ENCODE results near the gene EPHB6. TPM values are rescaled to one million over a fixed set of nuclear protein-coding genes. Genes with fewer than 3 reads are reported as not detected.
A peak's percentile ranks its signal among the peaks of the same experiment; 100 is the strongest.

The EPHB6 gene
- total and polyA plus RNA-seq, 10 of the 15 experiments (the other 5 are each of a cell fraction or from before 2014, with no cell fraction given) = 0.06 to 1.3 (median 0.37) TPM; not detected in 2

DNA sequence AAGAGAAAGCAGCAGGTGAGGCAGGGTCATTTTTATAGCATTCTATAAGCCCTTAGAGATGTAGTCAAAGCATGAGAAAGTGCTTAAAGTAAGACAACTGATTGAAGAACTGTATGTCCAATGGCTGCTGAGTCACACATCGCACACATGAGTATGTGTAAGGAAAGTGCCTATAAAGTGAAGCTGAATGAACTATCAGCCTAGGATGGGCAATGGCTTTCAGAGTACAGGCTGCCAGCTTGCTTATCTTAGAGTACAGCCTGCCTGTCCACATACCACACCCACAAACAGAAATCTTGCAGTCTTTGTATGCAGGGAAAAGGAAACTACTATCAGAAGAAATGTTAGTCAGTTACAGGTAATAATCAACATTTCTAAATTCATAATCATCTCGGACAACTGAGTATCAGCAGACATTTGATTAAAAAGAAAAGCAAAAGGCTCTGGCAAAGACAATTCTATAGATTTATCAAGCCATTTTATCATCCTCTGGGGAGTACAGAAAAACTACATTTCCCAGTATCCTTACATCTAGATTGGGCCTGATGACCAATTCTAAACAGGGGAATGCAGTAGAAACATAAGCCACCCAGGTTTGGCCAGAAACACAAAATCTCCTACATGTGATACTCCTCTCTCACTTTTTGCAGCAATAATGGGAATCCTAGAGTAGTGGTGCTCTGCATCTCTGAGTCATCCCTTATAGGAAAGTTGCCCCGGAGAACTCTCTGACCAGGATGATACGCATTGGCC is 16.2 kb upstream of the EPHB6 start:
- no peaks in the 10 kb centered on the region for H3K79me2 ChIP-seq (ENCODE audit: control insufficient read depth, insufficient read depth, low read length)
- SMC1A ChIA-PET (ENCODE audit: uncharacterized antibody, unreplicated experiment) = interaction anchor here (1.1 kb wide), 1 partner anchor 26 kb away, joined by 4 read pairs; no protein-coding TSS in a partner anchor
- H3K4me1 ChIP-seq (ENCODE audit: control insufficient read depth, insufficient read depth, low read length) = no peaks in the 10 kb centered on the region
- H3K9me3 ChIP-seq (replicated peaks; ENCODE audit: control insufficient read depth, insufficient read depth, low read length) = no peaks in the 10 kb centered on the region
- intact Hi-C loops (cut with micrococcal nuclease; ENCODE audit: unreplicated experiment) = no loop called here
- CTCF ChIA-PET = interaction anchor here (0.9 to 1.0 kb wide), 2 partner anchors 27 to 402 kb away, joined by 3 read pairs; no protein-coding TSS in a partner anchor
- H2AFZ ChIP-seq (ENCODE audit: control insufficient read depth, low read depth, low read length) = no peak overlapping the region
- TF ChIP-seq SPI1 (IDR thresholded peaks at IDR 0.05; ENCODE audit: borderline replicate concordance, insufficient read depth, low read depth, low read length) (no peak), EED (IDR thresholded peaks at IDR 0.05; ENCODE audit: low read depth) (no peak)
- POLR2A ChIA-PET = interaction anchor here (0.5 kb wide), 1 partner anchor 256 kb away, joined by 5 read pairs; no protein-coding TSS in a partner anchor
- no peak overlapping the region for H3K4me2 ChIP-seq (ENCODE audit: control insufficient read depth, insufficient read depth)
- 74% methylated on average over 4 of the region's 4 CpGs for whole genome bisulfite sequencing (ENCODE audit: insufficient coverage, insufficient replicate concordance, low lambda C conversion rate, missing lambda C conversion rate)
- H4K20me1 ChIP-seq (ENCODE audit: control insufficient read depth, insufficient read depth) = no peaks in the 10 kb centered on the region
- DNase-seq (ENCODE audit: low read depth, low spot score) (no peak), ATAC-seq (0 out of 3 replicates have a peak, but pooled peaks have one; percentile 27), FAIRE-seq (no peak)
- in situ Hi-C loops (cut with MboI) = no loop called here
- BruUV-seq (replicated peaks) = no TSS peak
- H3K9ac ChIP-seq (ENCODE audit: control insufficient read depth, insufficient read depth, low read length) = no peak overlapping the region
- H3K4me3 ChIP-seq = no peak overlapping the region
- RAD21 ChIA-PET (ENCODE audit: unreplicated experiment) = interaction anchor here (1.0 kb wide), 1 partner anchor 26 kb away, joined by 3 read pairs; no protein-coding TSS in a partner anchor
- no peaks in the 10 kb centered on the region for H3K27me3 ChIP-seq (replicated peaks in 1 of 2; ENCODE audit: control insufficient read depth in 2 of 2, insufficient read depth in 2 of 2, low read length in 1 of 2)
- no peak overlapping the region for H3K27ac ChIP-seq (ENCODE audit: control insufficient read depth, insufficient read depth)
- H3K36me3 ChIP-seq (ENCODE audit: control insufficient read depth in 2 of 2, insufficient read depth in 2 of 2, low read length in 1 of 2) = no peaks in the 10 kb centered on the region

- TF ChIP-seq JUND (IDR thresholded peaks at IDR 0.05; ENCODE audit: low read depth, low read length) (no peak), ZNF24 (IDR thresholded peaks at IDR 0.05) (no peak), CHD4 (IDR thresholded peaks at IDR 0.05) (no peak), TCF7 (IDR thresholded peaks at IDR 0.05; ENCODE audit: borderline replicate concordance) (no peak), POLR2AphosphoS2 (IDR thresholded peaks at IDR 0.05; ENCODE audit: low read depth, low read length) (no peak), BRCA1 (IDR thresholded peaks at IDR 0.05; ENCODE audit: low read depth, low read length) (no peak), SMAD5 (IDR thresholded peaks at IDR 0.05; ENCODE audit: low read depth) (no peak), NFXL1 (IDR thresholded peaks at IDR 0.05; ENCODE audit: borderline replicate concordance) (no peak), NR2C1 (IDR thresholded peaks at IDR 0.05) (no peak), SREBF1 (IDR thresholded peaks at IDR 0.05; ENCODE audit: low read length) (no peak), SREBF2 (IDR thresholded peaks at IDR 0.05; ENCODE audit: low read length) (no peak)
- TF ChIP-seq, protein P1, sequence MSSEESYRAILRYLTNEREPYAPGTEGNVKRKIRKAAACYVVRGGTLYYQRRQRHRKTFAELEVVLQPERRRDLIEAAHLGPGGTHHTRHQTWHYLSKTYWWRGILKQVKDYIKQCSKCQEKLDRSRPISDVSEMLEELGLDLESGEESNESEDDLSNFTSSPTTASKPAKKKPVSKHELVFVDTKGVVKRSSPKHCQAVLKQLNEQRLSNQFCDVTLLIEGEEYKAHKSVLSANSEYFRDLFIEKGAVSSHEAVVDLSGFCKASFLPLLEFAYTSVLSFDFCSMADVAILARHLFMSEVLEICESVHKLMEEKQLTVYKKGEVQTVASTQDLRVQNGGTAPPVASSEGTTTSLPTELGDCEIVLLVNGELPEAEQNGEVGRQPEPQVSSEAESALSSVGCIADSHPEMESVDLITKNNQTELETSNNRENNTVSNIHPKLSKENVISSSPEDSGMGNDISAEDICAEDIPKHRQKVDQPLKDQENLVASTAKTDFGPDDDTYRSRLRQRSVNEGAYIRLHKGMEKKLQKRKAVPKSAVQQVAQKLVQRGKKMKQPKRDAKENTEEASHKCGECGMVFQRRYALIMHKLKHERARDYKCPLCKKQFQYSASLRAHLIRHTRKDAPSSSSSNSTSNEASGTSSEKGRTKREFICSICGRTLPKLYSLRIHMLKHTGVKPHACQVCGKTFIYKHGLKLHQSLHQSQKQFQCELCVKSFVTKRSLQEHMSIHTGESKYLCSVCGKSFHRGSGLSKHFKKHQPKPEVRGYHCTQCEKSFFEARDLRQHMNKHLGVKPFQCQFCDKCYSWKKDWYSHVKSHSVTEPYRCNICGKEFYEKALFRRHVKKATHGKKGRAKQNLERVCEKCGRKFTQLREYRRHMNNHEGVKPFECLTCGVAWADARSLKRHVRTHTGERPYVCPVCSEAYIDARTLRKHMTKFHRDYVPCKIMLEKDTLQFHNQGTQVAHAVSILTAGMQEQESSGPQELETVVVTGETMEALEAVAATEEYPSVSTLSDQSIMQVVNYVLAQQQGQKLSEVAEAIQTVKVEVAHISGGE (CRISPR knock-in tag; IDR thresholded peaks at IDR 0.05) = no peak
- no peak overlapping the region for H3K27ac ChIP-seq (ENCODE audit: control insufficient read depth, insufficient read depth)
- ATAC-seq (no peak), FAIRE-seq (no peak), DNase-seq (ENCODE audit: low read depth, low spot score) (no peak)
- H2AFZ ChIP-seq (ENCODE audit: control insufficient read depth, low read depth, low read length) = no peak overlapping the region
- SMC1A ChIA-PET (ENCODE audit: uncharacterized antibody, unreplicated experiment) = interaction anchor here (0.6 to 1.2 kb wide), 3 partner anchors 24 to 151 kb away, joined by 3 to 4 read pairs (median 3); no protein-coding TSS in a partner anchor
- POLR2A ChIA-PET = no interaction called here
- no peak overlapping the region for H3K9ac ChIP-seq (ENCODE audit: control insufficient read depth, insufficient read depth, low read length)
- H3K4me2 ChIP-seq (ENCODE audit: control insufficient read depth, insufficient read depth) = no peak overlapping the region
- H3K27me3 ChIP-seq (replicated peaks in 1 of 2; ENCODE audit: control insufficient read depth in 2 of 2, insufficient read depth in 2 of 2, low read length in 1 of 2) = no peaks in the 10 kb centered on the region
- no TSS peak for BruUV-seq (replicated peaks)
- intact Hi-C loops (cut with micrococcal nuclease; ENCODE audit: unreplicated experiment) = no loop called here
- H3K36me3 ChIP-seq (ENCODE audit: control insufficient read depth in 2 of 2, insufficient read depth in 2 of 2, low read length in 1 of 2) = no peaks in the 10 kb centered on the region
- no peaks in the 10 kb centered on the region for H3K79me2 ChIP-seq (ENCODE audit: control insufficient read depth, insufficient read depth, low read length)
- RAD21 ChIA-PET (ENCODE audit: unreplicated experiment) = interaction anchor here (0.6 kb wide), 1 partner anchor 31 kb away, joined by 3 read pairs; no protein-coding TSS in a partner anchor
- H4K20me1 ChIP-seq (ENCODE audit: control insufficient read depth, insufficient read depth) = no peaks in the 10 kb centered on the region
- CTCF ChIA-PET = interaction anchor here (0.7 to 2.2 kb wide), 5 partner anchors 12 to 373 kb away, joined by 3 to 6 read pairs (median 4); no protein-coding TSS in a partner anchor
- H3K9me3 ChIP-seq (replicated peaks; ENCODE audit: control insufficient read depth, insufficient read depth, low read length) = no peaks in the 10 kb centered on the region
- in situ Hi-C loops (cut with MboI) = no loop called here
- H3K4me3 ChIP-seq = no peak overlapping the region
- H3K4me1 ChIP-seq (ENCODE audit: control insufficient read depth, insufficient read depth, low read length) = no peaks in the 10 kb centered on the region
- 46% methylated on average over 1 of the region's 1 CpG for WGBS (ENCODE audit: insufficient coverage, insufficient replicate concordance, low lambda C conversion rate, missing lambda C conversion rate)
Measured at GRCh38 chr7:142842251-142842766, 12.6 kb upstream of the EPHB6 start.
